ENCODE measurements around the gene PMEPA1. TPM values are rescaled to one million over a fixed set of nuclear protein-coding genes. Genes with fewer than 3 reads are reported as not detected.

Gene PMEPA1, protein sequence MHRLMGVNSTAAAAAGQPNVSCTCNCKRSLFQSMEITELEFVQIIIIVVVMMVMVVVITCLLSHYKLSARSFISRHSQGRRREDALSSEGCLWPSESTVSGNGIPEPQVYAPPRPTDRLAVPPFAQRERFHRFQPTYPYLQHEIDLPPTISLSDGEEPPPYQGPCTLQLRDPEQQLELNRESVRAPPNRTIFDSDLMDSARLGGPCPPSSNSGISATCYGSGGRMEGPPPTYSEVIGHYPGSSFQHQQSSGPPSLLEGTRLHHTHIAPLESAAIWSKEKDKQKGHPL
- 31.7 TPM for polyA plus RNA-seq (ENCODE audit: insufficient read length)

DNA sequence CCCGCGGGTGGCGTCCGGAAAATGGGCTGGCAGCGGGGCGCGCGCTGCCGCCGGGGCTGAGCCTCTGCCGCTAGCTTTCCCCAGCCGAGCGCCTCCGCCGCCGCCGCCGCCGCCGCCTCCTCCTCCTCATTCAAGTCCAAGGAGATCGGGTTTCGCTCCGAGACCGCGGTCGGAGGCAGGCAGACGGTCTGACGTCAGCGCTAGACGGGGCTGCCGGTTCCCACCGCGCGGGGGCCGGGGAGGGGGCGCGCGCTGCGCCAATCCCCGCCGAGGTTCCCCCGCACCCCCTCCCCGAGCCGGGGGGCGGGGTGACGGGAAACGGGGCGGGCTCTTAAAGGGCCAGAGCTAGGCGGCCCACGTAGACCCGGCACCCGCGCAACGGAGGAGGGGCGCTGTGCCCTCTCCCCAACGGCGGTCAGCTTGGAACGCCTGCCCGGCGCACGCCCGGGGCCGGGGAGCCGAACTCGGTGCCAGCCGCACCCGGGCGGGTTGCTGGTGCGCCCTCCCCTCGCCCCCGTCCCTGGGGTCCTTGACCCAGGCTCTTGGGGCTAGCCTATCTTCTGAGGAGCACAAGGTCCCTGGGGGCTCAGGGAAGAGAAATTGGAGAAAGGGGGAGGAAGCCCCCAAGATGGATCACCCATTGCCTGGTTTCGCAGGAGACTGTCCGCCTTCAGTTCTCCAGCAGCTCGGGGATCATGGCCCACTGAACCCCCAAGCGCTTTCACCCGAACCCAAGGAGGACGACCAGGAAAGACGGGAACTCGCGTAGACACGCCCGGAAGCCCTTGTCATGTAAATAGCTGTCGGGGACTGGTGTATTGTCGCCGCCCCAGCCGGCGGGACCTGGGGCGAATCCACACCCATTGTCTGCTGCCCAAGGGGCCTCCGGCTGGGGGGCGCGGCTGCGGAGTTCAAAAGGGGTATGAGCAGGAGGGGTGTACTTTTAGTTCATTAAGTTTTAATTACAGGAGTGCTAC, at the start of gene PMEPA1:
Gene PMEPA1 (minus strand): TSS at position 193 of the 977 bp plus-strand sequence. CDS start 433 bp downstream, outside the sequence.
- DNase-seq, result peak; percentile 95

DNA sequence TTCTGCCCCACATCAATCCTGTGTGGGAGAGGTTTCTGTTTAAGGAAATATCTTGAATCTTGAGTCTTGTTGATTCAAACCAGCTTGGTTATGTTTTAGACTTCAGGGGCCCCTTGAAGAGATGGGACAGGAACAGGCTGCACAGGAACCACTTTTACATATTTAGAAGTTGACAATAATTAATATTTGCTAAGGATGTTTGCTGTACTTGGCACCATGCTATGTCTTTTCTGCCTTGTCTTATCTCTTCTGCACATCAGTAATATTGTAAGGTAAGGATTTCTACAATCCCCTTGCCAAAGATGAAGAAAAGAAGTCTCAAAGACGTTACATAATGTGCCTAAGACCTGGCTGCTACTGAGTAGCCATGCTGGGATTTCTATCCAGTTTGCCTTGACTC, 48.0 kb upstream of the PMEPA1 start:
- DNase-seq, result no peak

DNA sequence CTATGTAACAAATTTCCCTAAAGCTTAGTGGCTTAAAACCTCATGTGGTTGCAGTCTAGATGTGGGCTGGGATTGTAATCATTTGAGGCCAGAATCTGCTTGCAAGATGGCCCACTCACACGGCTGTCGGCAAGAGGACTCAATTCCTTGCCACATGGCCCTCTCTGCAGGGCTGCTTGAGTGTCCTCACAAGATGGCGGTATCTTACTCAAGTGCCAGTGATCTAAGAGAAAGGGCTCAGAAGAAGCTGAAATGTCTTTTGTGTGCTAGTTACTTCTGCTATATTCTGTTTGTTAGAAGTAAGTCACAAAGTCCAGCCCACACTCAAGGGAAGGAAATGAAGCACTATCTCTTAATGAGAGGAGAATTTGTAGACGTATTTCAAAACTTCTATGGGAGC, 47.1 kb upstream of the PMEPA1 start:
- DNase-seq, result no peak

DNA sequence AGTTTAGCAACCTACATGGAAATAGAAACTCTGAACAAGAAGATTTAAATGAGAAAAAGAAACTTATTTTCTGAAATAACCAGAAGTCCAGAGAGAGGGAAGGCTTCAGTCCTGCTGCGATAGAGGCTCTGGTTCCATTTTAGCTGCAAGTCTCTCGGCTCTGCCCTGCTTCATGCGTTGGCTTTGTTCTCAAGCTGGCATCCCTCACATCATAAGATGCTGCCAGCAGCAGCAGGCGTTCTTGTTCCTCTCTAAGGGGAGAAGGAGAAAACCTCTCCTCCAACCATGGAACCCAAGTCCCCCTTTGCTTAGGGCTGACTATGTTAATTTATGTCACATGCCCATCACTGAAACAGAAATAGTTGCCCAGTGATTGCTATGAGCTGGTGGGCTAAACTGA, 46.4 kb upstream of the PMEPA1 start:
- DNase-seq, result no peak

DNA sequence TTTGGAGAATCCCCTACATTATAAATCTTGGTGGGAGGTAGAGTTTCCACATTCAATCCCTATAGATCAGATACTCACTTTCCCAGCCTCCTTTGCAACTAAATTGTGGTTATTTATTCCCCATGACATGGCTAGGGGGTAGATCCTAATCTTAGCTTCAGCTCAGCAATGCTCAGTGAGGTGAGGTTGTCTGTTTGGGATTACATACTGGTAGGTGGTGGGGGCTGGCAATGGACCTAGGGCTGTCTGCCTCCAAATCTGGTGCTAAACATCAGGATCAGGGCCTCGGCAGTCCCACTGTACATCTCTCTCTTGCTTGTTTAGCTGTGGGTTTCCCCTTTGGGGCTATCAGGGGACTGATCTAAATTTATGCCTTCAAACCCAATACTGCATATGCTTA, 45.8 kb upstream of the PMEPA1 start:
- DNase-seq, result no peak

DNA sequence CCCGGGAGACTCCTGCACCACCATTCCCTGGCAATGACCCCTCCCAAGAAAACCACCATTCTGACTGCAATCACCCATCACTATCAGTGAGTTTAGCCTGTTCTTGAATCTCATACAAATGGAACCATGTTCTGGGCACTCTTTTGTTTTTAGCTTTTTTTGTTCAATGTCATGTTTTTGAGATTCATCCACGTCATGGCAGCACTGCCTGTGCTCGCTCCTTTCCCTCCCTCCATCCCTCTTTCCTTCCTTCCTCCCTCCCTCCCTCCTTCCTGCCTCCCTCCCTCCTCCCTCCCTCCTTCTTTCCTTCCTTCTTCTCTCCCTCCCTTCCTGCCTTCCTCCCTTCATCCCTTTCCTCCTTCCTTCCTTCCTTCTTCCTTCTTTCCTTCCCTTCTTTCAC, 44.4 kb upstream of the PMEPA1 start:
- DNase-seq, result no peak

DNA sequence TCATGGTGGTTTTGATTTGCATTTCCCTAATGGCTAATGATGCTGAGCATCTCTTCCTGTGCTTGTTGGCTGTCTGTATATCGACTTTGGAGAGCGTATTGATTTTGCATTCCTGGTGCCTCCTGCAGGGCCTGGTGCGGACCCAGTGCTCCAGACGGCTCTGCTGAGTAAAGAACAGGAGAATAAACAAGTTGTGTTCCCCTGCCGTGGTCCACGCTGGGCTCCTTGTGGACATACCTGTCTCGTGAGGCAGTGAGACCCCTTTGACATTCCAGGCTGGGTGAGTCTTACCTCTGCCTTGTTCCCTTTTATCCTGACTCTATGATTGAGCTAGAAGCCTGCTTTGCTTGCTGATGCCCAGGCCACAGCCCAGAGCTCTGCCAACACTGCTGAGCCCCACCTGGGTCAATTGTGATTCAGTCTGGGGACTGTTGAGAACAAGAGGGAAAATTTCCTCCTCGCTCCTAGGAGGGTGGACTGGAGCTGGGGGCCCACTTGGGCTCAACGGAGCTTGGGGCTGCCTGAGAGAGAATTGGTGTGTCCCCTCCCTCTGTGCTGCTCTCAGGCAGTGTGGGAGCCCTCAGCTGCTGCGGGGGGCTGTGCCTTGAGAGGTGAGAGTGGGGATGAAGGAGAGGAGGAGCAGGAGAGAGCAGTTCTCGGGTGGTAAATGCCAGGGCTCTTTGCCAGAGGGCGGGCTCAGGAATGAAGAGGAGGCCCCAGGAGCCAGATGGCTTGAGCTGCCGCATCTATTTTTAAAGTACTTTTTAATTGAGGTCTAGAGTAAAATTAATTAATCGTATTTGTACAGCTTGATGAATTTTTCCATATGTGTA, 43.7 kb upstream of the PMEPA1 start:
- DNase-seq, result no peak

DNA sequence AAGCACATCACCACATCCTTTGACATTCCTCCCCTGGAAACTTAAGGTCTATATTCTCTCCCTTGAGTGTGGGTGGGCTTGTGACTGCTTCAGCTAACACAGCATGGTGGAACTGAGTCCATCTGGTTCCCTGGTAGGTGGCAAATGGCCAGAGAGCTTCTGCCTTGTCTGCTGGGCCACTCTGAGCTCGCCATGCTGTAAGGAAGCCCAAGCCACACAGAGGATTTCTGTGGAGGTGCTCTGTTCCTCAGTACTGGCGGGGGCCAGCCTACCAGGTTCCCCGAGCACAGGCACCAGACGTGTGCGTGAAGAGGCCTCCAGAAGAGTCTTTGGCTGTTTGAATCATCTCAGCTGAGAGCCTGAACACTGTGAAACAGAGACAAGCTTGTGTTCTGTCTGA, 41.6 kb upstream of the PMEPA1 start:
- no peak for DNase-seq

DNA sequence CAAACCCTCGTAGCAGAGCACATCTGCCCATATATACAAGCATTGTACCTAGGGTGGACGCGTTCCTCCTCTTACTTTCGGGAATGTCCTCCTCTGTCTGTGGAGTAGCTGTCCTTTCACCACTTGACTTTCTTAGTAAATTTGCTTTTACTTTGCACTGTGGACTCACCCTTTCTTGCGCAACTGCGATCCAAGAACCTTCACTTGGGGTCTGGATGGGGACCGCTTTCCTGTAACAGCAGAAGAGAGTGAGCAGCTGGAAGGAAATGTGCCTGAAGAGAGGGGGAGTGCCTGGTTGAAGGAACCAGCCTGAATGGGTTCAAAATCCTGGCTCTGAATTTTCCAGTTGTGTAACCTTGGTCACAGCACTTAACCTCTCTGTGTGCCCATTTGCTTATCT, 40.1 kb upstream of the PMEPA1 start:
- DNase-seq, result no peak

DNA sequence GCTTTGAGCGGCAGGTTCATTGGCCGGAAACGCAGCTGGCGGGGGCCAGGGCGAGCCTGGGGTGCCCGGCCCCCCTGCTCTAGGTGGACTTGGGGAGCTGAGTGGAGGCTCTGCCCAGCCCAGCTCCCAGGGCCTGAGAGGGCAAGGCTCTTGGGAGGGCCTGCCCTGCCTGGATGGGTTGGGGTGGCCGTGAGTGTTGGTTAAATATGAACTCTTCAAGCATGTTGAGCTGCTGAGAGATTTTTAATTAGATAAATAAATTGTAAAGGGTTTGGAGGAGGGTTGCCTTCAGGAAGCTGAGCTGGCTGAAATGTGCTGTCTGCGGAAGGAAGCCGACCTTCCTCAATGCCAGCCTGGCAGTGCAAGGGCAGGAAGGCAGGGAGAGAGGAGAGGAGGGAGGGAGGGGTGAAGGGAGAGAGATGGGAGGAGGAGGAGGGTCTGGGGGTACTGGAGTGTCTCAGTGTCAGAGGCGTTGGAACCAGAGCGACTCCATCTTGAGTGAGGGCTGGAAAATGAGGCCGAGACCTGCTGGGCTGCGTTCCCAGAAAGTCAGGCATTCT, 39.4 kb upstream of the PMEPA1 start:
- no peak for DNase-seq

DNA sequence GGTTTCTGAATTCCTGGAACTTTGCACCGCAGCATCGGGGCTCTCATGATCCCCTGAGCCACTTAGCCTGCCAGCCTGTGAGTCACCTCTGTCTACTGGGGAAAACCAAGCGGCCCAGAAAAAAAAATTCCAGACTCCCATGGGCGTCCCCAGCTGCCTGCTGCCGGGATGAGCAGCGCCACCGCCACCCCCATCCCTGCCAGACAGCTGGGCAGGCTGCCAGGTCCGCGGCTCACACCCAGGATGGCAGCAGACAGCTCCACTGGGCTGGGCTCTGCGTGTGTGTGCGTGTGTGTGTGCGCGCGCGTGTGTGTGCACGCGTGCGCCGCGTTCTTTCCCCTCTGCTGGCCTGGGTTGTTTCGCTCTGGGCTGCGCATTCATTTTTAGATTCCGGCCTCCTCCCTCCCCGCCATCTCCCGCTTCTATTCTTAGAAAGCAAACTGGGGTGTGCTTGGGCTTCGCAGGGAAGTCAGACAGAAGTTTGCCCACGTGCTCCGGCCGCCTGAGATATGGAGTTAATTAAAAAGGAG, 38.9 kb upstream of the PMEPA1 start:
- peak; percentile 74 for DNase-seq

DNA sequence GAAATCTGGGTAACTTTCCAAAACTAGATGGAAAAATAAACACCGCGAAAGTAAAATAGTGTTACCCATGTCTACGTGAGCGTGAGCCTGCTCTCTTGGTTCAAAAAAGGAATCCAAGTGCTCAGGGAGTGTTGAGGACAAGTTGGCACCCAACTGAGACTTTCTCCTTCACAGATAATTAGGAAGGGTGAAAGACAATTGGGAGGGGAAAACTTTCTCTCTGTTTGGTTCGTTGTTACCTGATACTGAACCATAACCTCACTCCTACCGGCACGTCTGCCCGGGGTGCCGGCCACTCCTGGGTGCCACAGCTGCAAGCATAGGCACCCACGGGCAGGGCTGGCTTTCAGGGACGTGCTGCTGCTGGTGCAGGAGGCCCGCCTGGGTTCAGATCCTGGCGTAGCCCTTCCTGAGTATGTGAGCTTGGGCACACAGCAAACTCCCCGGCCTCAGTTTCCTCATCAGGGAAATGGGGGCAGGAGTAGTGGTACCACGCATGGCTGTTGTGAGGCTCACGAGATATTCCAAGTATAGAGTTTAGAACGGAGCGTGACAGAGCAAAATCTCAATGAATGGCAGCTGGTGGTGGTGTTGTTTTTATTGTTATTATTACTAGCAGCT, 38.2 kb upstream of the PMEPA1 start:
- DNase-seq, result no peak

DNA sequence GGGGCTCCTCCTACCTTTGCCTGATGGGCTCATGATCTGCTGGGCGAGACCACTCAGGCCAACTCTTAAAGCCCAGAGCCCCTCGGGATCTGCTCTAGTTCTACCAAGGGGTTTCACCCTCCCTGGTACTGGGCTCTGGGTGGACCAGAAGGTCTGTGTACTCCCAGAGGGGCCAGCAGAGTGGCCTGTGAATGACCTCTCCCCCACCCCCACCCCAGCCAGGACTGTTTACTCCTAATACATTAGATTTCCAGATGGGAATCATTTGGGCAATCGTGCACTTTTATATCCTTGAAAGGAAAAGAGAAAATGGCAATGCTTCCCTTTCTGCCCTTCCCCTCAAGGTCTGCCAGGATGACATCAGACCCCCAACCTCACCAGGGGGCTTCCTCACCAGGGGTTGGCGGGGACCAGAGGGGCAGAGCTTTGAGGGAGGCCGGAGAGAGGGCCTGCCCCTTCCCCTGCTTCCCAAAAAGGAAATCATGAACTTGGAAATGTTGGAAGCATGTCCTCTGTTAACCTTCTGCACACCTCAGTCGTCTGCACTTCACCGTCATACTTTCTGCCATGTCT, 37.1 kb upstream of the PMEPA1 start:
- DNase-seq, result no peak

DNA sequence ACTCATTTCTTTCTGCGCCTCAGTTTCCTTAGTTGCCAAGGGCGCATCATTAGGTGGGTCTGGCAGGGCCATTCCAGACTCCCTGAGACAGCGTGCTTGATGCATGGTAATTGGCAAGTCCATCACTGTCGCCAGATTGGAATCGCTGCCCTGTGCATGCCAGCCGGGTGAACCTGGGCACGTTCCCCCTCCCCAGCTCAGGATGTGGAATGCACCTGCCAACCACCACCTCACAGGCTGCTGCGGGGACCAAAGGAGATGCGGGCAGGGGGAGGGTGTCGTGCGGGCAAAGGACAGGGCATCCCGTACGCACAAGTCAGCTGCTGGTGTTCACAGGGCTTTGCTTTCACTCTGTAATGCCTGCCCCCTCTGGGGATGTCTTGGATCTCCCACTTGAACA, 36.4 kb upstream of the PMEPA1 start:
- DNase-seq, result no peak

DNA sequence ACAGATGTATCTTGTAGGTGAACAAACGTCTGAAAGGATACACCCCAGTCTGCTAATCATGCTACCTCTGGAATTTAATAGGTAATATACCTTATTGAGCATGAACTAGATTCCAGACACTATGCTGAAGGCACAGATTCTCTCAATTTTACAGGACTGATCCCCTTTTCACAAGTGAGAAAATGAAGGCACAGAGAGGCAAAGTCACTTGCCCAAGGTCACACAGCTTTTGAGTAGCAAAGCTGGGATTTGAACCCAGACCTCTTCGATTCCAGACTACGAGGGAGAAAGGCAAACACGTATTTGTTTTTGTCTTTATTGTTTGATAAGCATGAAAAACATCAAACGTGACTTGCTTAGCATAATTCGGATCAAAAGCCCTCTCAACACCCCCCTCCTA, 34.4 kb upstream of the PMEPA1 start:
- DNase-seq, result no peak

DNA sequence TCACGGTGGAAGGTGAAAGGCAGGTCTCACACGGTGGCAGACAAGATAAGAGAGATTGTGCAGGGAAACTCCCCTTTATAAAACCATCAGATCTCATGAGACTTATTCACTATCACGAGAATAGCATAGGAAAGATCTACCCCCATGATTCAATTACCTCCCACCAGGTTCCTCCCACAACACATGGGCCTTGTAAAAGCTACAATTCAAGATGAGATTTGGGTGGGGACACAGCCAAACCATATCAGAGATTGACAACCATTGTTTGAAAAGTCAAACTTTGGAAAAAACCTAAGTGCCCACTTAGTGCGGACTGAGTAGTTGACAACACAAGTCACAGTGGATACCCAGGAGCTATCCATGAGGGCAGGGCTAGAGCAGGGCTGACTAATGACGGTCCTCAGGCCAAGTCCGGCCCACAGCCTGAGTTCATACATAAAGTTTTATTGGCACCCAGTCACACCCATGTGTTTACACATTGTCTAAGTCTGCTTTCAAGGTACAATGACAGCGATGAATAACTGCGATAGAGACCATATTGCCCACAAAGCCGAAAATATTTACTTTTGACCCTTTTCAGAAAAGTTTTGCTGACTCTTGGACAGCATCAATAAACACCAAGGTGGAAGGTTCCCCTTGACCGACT, 33.8 kb upstream of the PMEPA1 start:
- DNase-seq, result no peak

DNA sequence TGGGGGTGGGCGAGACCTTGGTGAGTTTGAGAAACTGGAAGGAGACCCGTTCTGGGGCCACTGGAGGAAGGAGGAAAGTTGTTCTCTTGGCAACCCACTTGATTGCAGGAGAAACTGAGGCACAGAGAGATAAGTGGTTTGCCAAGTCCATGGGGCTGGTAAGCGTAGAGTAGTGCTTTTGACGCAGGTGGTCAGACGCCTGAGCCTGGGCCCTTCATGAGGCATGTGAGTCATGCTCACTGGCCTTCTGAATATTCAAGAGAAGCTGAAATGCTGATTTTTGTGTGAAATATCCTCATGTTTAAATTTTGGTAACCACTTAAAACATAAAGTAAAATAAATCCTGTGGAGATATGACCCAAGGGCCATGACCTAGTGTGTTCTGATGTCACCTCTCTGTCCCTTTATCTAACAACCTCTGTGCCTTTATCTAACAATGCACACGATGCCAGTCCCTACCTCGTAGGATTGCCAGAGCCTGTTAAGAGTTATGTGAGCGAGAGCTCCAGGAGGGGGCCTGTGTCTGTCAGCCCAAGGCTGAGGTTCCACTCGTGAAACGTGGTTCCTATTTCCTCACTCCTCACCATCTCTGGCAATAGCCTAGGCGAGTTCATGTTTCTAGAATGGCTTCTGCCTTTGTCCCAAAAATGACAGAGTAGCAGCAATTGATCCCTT, 32.8 kb upstream of the PMEPA1 start:
- no peak for DNase-seq

DNA sequence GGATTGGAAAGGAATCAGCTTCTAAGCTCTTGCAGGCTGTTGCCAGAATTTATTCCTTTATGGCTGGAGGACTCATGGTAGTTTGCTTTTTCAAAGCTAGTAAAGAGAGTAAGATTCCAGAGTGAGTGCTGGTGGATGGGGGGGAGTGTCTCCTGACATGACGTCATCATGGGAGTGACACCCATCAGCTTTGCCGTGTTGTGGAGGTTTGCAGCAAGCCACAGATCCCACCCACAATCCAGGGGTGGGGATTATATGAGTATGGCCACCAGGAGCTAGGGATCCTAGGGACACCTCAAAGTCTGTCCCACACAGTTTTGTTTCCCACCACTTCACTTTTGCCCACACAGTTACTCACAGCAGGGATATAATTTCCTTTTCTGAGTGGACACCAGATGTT, 28.7 kb upstream of the PMEPA1 start:
- DNase-seq, result no peak

DNA sequence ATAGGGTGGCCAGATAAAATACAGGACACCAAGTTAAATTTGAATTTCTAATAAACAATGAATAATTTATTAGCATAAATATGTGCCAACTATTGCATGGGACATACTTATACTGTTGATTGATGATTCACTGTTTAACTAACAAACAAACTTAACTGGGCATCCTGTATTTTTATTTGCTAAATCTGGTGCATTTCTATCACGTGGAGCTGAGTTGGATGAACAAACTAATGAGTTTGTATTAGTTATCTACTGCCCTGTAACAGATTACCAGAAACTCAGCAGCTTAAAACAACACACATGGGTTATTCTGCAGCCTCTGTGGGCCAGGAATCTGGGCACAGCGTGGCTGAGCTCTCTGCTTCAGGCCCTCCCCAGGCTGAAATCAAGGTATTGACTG, 28.2 kb upstream of the PMEPA1 start:
- no peak for DNase-seq

DNA sequence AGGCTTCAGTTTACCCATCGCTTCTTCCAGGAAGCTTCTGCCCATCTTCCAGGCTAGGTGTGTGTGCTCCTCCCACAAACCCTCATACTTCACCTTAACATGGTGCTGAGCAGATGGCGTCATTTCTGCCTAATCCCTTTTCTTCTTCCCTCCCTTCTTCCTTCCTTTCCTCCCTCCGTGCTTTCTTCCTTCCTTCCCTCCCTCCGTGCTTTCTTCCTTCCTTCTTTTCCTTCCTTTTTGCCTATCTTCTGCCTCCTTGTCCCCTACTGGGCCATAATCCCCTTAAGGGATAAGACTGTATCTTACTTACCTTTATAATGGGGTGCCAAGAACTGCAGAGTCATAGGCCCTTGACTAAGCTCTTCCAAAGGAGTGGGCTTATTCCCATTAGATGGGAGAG, 27.5 kb upstream of the PMEPA1 start:
- no peak for DNase-seq

Measured in hindlimb muscle (tissue), 1 donor.